PC-3 (cell line): ENCODE results near the gene SPSB1. TPM values are rescaled to one million over a fixed set of nuclear protein-coding genes. Genes with fewer than 3 reads are reported as not detected.

ENCODE experiments used
- ATAC-seq: fragments of 200-7000 bp; cut with Tn5 transposase; 2 replicates; pipeline ENCODE4 v1.9.1; 2020; ENCODE audit warnings: mild to moderate bottlenecking, moderate library complexity
- BruUV-seq: library from RNA; stranded (reverse); fragments of 400-500 nt; replicated peaks from 2 replicates; lab custom pipeline; 2021; lab: Mats Ljungman, UMichigan
- CTCF ChIA-PET: fragments of 300-600 bp; sonication (Branson Sonifier 250); formaldehyde crosslinking; loops from one replicate; lab custom pipeline; 2022; ENCODE audit warnings: antibody characterized with exemption; lab: Charles Lee
- POLR2A ChIA-PET: fragments of 300-600 bp; sonication (Branson Sonifier 250); formaldehyde crosslinking; loops from one replicate; lab custom pipeline; 2022; ENCODE audit warnings: antibody characterized with exemption; ENCODE audit not compliant: unreplicated experiment; lab: Charles Lee
- DNase-seq: peaks from one replicate; pipeline ENCODE4 v3.0.0-alpha.2; 2015
- H2AFZ ChIP-seq: fragments of 300-600 bp; sonication (generic); 2 replicates; pipeline ENCODE4 v1.6.0; 2016; ENCODE audit warnings: antibody characterized with exemption, low read length
- H3F3A ChIP-seq: fragments of 300-600 bp; sonication (generic); one replicate; pipeline ENCODE4 v1.6.0; 2017; ENCODE audit warnings: antibody characterized with exemption, low read length, control low read depth, mild to moderate bottlenecking; ENCODE audit not compliant: unreplicated experiment
- H3K27ac ChIP-seq: fragments of 300-600 bp; sonication (generic); 2 replicates; pipeline ENCODE4 v1.5.1; 2016; ENCODE audit warnings: mild to moderate bottlenecking, low read length
- H3K27me3 ChIP-seq: fragments of 300-600 bp; sonication (generic); 2 replicates; pipeline ENCODE4 v1.6.1; 2016; ENCODE audit warnings: low read length, mixed read lengths
- H3K36me3 ChIP-seq: fragments of 300-600 bp; sonication (generic); 2 replicates; pipeline ENCODE4 v1.6.1; 2016; ENCODE audit warnings: low read depth, mixed run types, low read length, mixed read lengths
- H3K4me1 ChIP-seq: fragments of 300-600 bp; sonication (generic); 2 replicates; pipeline ENCODE4 v1.5.1; 2016; ENCODE audit warnings: low read length; ENCODE audit not compliant: insufficient read depth
- H3K4me2 ChIP-seq: fragments of 300-600 bp; sonication (generic); 2 replicates; pipeline ENCODE4 v1.6.0; 2016; ENCODE audit warnings: low read length
- H3K4me3 ChIP-seq: fragments of 300-600 bp; sonication (generic); 2 replicates; pipeline ENCODE4 v1.5.1; 2016; ENCODE audit warnings: mild to moderate bottlenecking, low read length, mixed read lengths
- H3K79me2 ChIP-seq: fragments of 300-600 bp; sonication (generic); 2 replicates; pipeline ENCODE4 v1.6.1; 2017; ENCODE audit warnings: low read length, mixed read lengths
- H3K9ac ChIP-seq: fragments of 300-600 bp; sonication (generic); 2 replicates; pipeline ENCODE4 v1.6.0; 2016; ENCODE audit warnings: mild to moderate bottlenecking, low read length
- H3K9me2 ChIP-seq: fragments of 300-600 bp; sonication (generic); replicated peaks from 2 replicates; pipeline ENCODE4 v1.6.1; 2016; ENCODE audit warnings: mixed run types, low read length, mixed read lengths
- H3K9me3 ChIP-seq: fragments of 300-600 bp; sonication (generic); 2 replicates; pipeline ENCODE4 v1.6.1; 2016; ENCODE audit warnings: low read length, mixed read lengths
- H4K20me1 ChIP-seq: fragments of 300-600 bp; sonication (generic); 2 replicates; pipeline ENCODE4 v1.6.1; 2016; ENCODE audit warnings: low read length, mixed read lengths
- CTCF ChIP-seq: fragments of 300-600 bp; sonication (generic); conservative IDR thresholded peaks from 2 replicates; pipeline ENCODE4 v1.5.1; 2017; ENCODE audit warnings: antibody characterized with exemption, low read depth, mild to moderate bottlenecking, low read length
- EZH2 ChIP-seq: fragments of 300-600 bp; sonication (generic); IDR thresholded peaks from one replicate; pipeline ENCODE4 v1.6.1; 2017; ENCODE audit warnings: antibody characterized with exemption, mild to moderate bottlenecking, low read length; ENCODE audit not compliant: unreplicated experiment
- EZH2phosphoT487 ChIP-seq: fragments of 300-600 bp; sonication (generic); IDR thresholded peaks from 2 replicates; pipeline ENCODE4 v1.6.1; 2018; ENCODE audit warnings: mild to moderate bottlenecking, antibody characterized with exemption, low read length, borderline replicate concordance
- intact Hi-C: fragments of 100-400 bp; cut with micrococcal nuclease; formaldehyde crosslinking; loops from 2 replicates; pipeline ENCODE4 v1.9.0; 2023
- total RNA-seq: library from RNA; depleted of rRNA; stranded (reverse); fragments of >200 nt; gene quantifications from 2 replicates; pipeline ENCODE4 v1.2.3, GENCODE V29; 2014

SPSB1 gene
- total RNA-seq, 1 experiment from 2014 or later: 18.1 TPM

- DNase-seq: no peak
- no peak for ATAC-seq
- TF ChIP-seq CTCF: no peak
- no peak for TF ChIP-seq EZH2phosphoT487
- TF ChIP-seq EZH2: no peak
- ChIA-PET CTCF (no interaction called here), POLR2A (no interaction called here)
- Histone ChIP-seq H3K9me2 (no peaks in the 10 kb centered on the region), H2AFZ (no peak overlapping the region), H3K4me1 (peaks cover 21% of the 10 kb centered on the region), H3K4me2 (no peak overlapping the region), H3F3A (no peaks in the 10 kb centered on the region), H3K36me3 (no peaks in the 10 kb centered on the region), H4K20me1 (peaks cover 14% of the 10 kb centered on the region; the same call in 1 of the 2 replicates), H3K27ac (no peak overlapping the region), H3K27me3 (no peaks in the 10 kb centered on the region), H3K4me3 (no peak overlapping the region), H3K9ac (no peak overlapping the region), H3K9me3 (no peaks in the 10 kb centered on the region), H3K79me2 (peaks cover 83% of the 10 kb centered on the region)
- no TSS peak for BruUV-seq
- intact Hi-C loops: no loop called here
These were observed 53.9 kb downstream of the SPSB1 start for GRCh38 chr1:9346566-9346965.

GRCh38 chr1:9347095-9347850 is 54.6 kb downstream of the SPSB1 start:
- Histone ChIP-seq H4K20me1 (peaks cover 14% of the 10 kb centered on the region; the same call in 1 of the 2 replicates), H3K27me3 (no peaks in the 10 kb centered on the region), H3K27ac (no peak overlapping the region), H3K9me3 (no peaks in the 10 kb centered on the region), H2AFZ (no peak overlapping the region), H3F3A (no peaks in the 10 kb centered on the region), H3K36me3 (no peaks in the 10 kb centered on the region), H3K9me2 (no peaks in the 10 kb centered on the region), H3K4me3 (no peak overlapping the region), H3K4me2 (no peak overlapping the region), H3K79me2 (peaks cover 83% of the 10 kb centered on the region), H3K9ac (no peak overlapping the region), H3K4me1 (peaks cover 24% of the 10 kb centered on the region)
- intact Hi-C loops: no loop called here
- no peak for TF ChIP-seq CTCF
- TF ChIP-seq EZH2phosphoT487: no peak
- TF ChIP-seq EZH2: no peak
- ATAC-seq (no peak), DNase-seq (no peak)
- CTCF ChIA-PET: no interaction called here
- POLR2A ChIA-PET: no interaction called here
- BruUV-seq: no TSS peak

- Histone ChIP-seq H3K79me2 (peaks cover 77% of the 10 kb centered on the region), H3F3A (no peaks in the 10 kb centered on the region), H3K27me3 (no peaks in the 10 kb centered on the region), H3K9me3 (no peaks in the 10 kb centered on the region), H3K27ac (no peak overlapping the region), H3K36me3 (no peaks in the 10 kb centered on the region), H3K4me3 (no peak overlapping the region), H3K4me2 (no peak overlapping the region), H3K4me1 (peaks cover 24% of the 10 kb centered on the region), H3K9ac (no peak overlapping the region), H3K9me2 (no peaks in the 10 kb centered on the region), H4K20me1 (peaks cover 14% of the 10 kb centered on the region; the same call in 1 of the 2 replicates), H2AFZ (no peak overlapping the region)
- no TSS peak for BruUV-seq
- DNase-seq: no peak
- TF ChIP-seq EZH2 (no peak), EZH2phosphoT487 (no peak), CTCF (no peak)
- ChIA-PET CTCF (no interaction called here), POLR2A (no interaction called here)
- ATAC-seq: no peak
- intact Hi-C loops: no loop called here
These were observed 56.7 kb downstream of the SPSB1 start for GRCh38 chr1:9349331-9349851.
